Ectodermal cell (in vitro differentiated cells): ENCODE measurements around the gene SGIP1.

ENCODE experiments used
- H3K27ac ChIP-seq: 2 replicates; pipeline ENCODE4 v1.7.0; 2013; ENCODE audit warnings: mild to moderate bottlenecking, low read depth, low read length; ENCODE audit not compliant: insufficient read depth, poor library complexity, severe bottlenecking
- H3K27me3 ChIP-seq: 2 replicates; pipeline ENCODE4 v1.7.0; 2013; ENCODE audit warnings: mild to moderate bottlenecking, low read length; ENCODE audit not compliant: insufficient read depth, control insufficient read depth, poor library complexity, severe bottlenecking
- H3K36me3 ChIP-seq: one replicate; pipeline ENCODE4 v1.7.0; 2013; ENCODE audit warnings: low read length; ENCODE audit not compliant: control insufficient read depth, insufficient read depth
- H3K4me1 ChIP-seq: one replicate; pipeline ENCODE4 v1.7.0; 2013; ENCODE audit warnings: low read length; ENCODE audit not compliant: control insufficient read depth, insufficient read depth
- H3K4me3 ChIP-seq: 2 replicates; pipeline ENCODE4 v1.7.0; 2013; ENCODE audit warnings: low read depth, low read length, control low read depth; ENCODE audit not compliant: insufficient read depth
- H3K9me3 ChIP-seq: 2 replicates; pipeline ENCODE4 v1.7.0; 2013; ENCODE audit warnings: mild to moderate bottlenecking, low read length, moderate library complexity; ENCODE audit not compliant: control insufficient read depth
- WGBS, 2 experiments: methylation state at CpG; one replicate each; pipeline ENCODE4 v1.1.7; 2013; ENCODE audit warnings: missing lambda C conversion rate in 2 of 2; 5-methylcytosine and 5-hydroxymethylcytosine counted together

SGIP1 gene

GRCh38 chr1:66644331-66644730 lies 110.4 kb downstream of the SGIP1 start:
- H3K4me3 ChIP-seq = no peak overlapping the region
- no peaks in the 10 kb centered on the region for H3K27me3 ChIP-seq
- WGBS, 2 experiments = 94 to 97% methylated on average over 2 to 3 of the region's 3 CpGs

GRCh38 chr1:66648901-66649595 lies 115.1 kb downstream of the SGIP1 start:
- no peaks in the 10 kb centered on the region for H3K9me3 ChIP-seq
- H3K27ac ChIP-seq = no peak overlapping the region
- no peaks in the 10 kb centered on the region for H3K27me3 ChIP-seq
- 93 to 100% methylated on average over 1 to 2 of the region's 2 CpGs for WGBS, 2 experiments
- H3K36me3 ChIP-seq = no peaks in the 10 kb centered on the region
- no peak overlapping the region for H3K4me3 ChIP-seq
- no peaks in the 10 kb centered on the region for H3K4me1 ChIP-seq

More at GRCh38 chr1:66644331-66644730, 110.4 kb downstream of the SGIP1 start:
- Histone ChIP-seq H3K36me3 (no peaks in the 10 kb centered on the region), H3K4me1 (peaks cover 5% of the 10 kb centered on the region), H3K9me3 (no peaks in the 10 kb centered on the region), H3K27ac (no peak overlapping the region)

DNA sequence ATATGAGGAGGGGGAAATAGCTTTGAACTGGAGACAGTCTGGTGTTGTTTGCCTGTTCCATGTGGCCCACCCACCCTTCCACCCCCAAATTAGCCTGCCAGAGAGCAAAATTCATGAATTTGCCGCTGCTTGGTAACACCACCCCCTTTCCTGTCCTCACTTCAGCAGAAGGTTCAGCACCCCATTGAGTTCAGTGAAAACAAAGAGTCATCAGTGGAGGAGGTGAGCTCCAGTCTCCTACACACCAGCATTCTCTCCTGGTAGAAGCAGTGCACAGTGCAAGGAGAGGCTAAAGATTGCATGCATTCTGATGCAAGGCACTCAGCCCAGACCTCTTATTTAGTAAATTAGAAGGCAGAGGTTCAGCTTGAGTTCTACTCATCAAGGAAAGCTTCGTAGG lies 118.6 kb downstream of the SGIP1 start:
- Histone ChIP-seq H3K4me1 (no peaks in the 10 kb centered on the region), H3K36me3 (no peaks in the 10 kb centered on the region), H3K4me3 (no peak overlapping the region), H3K9me3 (no peaks in the 10 kb centered on the region), H3K27me3 (no peaks in the 10 kb centered on the region), H3K27ac (no peak overlapping the region)
- WGBS, 2 experiments = 68 to 75% methylated on average over 2 of the region's 2 CpGs

- no peaks in the 10 kb centered on the region for H3K9me3 ChIP-seq
- no peaks in the 10 kb centered on the region for H3K27me3 ChIP-seq
- H3K27ac ChIP-seq = no peak overlapping the region
- no peaks in the 10 kb centered on the region for H3K4me1 ChIP-seq
- H3K4me3 ChIP-seq = no peak overlapping the region
- no peaks in the 10 kb centered on the region for H3K36me3 ChIP-seq
Measured at GRCh38 chr1:66654643-66655042, 120.7 kb downstream of the SGIP1 start.

DNA sequence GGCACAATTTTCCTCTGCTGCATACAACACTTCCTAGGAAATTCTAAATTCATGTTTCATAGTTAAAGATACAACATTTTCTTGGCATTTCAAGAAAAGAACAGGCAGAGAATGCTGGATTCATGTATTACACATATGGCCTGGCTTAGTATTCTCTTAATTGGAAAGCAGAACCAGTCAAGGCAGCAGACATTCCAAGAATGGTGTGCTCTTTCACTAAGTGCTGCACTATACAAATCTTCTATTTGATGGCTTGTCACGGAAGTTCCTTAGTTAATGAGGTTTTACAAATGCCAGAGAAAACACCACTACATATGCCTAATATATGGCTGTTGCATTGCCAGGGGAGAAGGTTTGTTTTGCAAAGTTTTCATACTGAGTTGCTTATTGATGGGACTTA lies 137.5 kb downstream of the SGIP1 start:
- no peak overlapping the region for H3K4me3 ChIP-seq
- 70% methylated on average over 1 of the region's 1 CpG; no CpG with 5 or more reads in 1 of the 2 experiments for WGBS, 2 experiments
- H3K4me1 ChIP-seq = no peaks in the 10 kb centered on the region
- no peaks in the 10 kb centered on the region for H3K36me3 ChIP-seq
- H3K9me3 ChIP-seq = no peaks in the 10 kb centered on the region
- H3K27ac ChIP-seq = no peak overlapping the region
- no peaks in the 10 kb centered on the region for H3K27me3 ChIP-seq

DNA sequence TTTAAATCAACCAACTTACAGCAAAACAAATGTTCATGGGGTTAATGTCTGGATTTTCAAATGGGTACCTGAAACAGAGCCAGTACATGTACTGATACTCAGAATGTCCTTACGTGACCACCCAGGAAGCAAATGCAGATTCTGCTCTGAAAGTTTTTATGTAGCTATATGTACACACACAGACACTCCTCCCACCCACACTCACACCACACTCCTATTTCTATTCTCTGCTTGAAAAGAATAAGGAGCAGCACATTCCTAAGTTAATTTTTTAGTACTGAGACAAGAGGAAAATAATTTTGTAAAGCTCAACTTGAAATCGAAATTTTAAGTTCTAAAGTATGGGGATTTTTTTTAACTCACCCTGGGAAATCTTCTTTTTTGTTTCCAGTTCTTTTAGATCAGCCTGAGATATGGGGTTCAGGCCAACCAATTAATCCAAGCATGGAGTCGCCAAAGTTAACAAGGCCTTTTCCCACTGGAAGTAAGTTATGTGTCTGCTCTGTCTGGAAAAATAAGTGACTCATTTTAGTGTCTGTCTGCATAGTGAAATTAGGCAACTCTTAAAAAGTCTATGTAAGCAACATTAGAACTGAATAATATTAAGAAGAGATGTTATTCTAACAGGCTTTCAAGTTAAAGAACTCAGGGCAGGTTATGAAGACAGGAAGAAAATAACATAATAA lies 142.8 kb downstream of the SGIP1 start:
- H3K27ac ChIP-seq = no peak overlapping the region

DNA sequence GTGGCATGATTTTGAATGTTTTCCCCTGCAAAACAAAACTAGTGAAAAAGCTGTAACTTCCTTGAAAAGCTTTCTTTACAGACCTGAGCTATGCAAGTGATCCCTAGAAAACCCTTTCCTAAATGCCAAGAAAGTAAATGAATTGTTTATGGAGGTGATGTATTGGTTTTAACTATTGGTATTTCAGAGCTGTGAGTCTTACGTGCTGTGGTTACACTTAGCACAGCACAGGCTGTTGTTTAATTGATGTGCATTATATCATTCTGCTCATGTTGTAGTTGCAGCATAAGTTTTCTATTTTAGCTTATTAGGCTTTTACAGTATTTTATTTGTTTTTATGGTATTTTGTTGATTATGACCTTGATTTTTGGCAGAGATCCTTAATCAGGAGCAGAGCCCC lies 144.2 kb downstream of the SGIP1 start:
- no peak overlapping the region for H3K27ac ChIP-seq
- no peak overlapping the region for H3K4me3 ChIP-seq
- no peaks in the 10 kb centered on the region for H3K36me3 ChIP-seq
- H3K4me1 ChIP-seq = no peaks in the 10 kb centered on the region
- H3K27me3 ChIP-seq = no peaks in the 10 kb centered on the region
- no peaks in the 10 kb centered on the region for H3K9me3 ChIP-seq
- 82 to 98% methylated on average over 1 of the region's 1 CpG for WGBS, 2 experiments

More for the DNA sequence above, 142.8 kb downstream of the SGIP1 start:
- H3K27me3 ChIP-seq = no peaks in the 10 kb centered on the region
- no peak overlapping the region for H3K4me3 ChIP-seq
- 91 to 92% methylated on average over 3 of the region's 3 CpGs for WGBS, 2 experiments
- no peaks in the 10 kb centered on the region for H3K9me3 ChIP-seq
- H3K4me1 ChIP-seq = no peaks in the 10 kb centered on the region
- no peaks in the 10 kb centered on the region for H3K36me3 ChIP-seq

DNA sequence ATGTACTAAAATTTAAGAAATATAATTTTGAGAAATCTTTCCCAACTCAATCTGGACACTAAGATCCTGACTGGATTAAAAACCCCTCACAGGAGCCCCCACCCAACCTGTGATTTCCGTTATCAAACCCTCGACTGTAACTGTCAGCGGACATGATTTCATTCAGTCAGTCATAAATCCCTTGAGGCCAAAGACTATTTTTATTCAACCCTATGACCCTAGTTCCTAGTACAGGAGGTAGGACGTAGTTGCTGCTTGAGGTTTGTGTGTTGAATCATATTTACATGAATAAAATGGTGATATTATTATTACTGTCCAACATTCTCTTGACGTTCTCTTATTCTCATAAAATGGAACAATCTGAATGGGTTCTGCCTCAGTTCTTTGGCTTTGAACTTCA lies 145.2 kb downstream of the SGIP1 start:
- WGBS, 2 experiments = 80 to 92% methylated on average over 4 to 5 of the region's 5 CpGs
- no peaks in the 10 kb centered on the region for H3K4me1 ChIP-seq
- H3K27ac ChIP-seq = no peak overlapping the region

DNA sequence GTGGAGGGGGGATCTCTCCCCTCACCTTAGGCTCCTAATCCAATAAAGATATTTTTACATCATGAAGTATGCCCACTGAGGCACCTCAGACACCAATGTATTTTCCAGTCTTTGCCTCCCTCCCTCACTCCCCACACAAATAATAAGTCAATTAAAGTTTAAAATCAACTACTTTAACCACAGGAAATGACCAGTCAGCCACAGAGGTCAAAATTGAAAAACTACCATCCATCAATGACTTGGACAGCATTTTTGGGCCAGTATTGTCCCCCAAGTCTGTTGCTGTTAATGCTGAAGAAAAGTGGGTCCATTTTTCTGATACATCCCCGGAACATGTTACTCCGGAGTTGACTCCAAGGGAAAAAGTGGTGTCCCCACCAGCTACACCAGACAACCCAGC lies 147.7 kb downstream of the SGIP1 start:
- WGBS, 2 experiments = 93 to 95% methylated on average over 2 of the region's 2 CpGs
- H3K4me1 ChIP-seq = no peaks in the 10 kb centered on the region
- H3K27ac ChIP-seq = no peak overlapping the region
- H3K36me3 ChIP-seq = no peaks in the 10 kb centered on the region
- no peaks in the 10 kb centered on the region for H3K27me3 ChIP-seq
- H3K4me3 ChIP-seq = no peak overlapping the region
- H3K9me3 ChIP-seq = no peaks in the 10 kb centered on the region

More for the DNA sequence above, 145.2 kb downstream of the SGIP1 start:
- no peaks in the 10 kb centered on the region for H3K9me3 ChIP-seq
- H3K36me3 ChIP-seq = no peaks in the 10 kb centered on the region
- no peaks in the 10 kb centered on the region for H3K27me3 ChIP-seq
- no peak overlapping the region for H3K4me3 ChIP-seq

DNA sequence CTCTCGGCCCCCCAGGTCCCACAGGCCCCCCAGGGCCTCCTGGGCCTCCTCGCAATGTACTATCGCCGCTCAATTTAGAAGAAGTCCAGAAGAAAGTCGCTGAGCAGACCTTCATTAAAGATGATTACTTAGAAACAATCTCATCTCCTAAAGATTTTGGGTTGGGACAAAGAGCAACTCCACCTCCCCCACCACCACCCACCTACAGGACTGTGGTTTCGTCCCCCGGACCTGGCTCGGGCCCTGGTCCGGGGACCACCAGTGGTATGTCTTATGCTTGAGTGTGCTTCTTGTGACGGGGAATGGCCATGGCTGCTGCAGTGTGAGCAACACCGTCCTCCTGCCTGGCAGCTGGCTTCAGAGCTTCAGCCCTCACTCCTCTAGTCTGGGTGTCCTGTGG lies 148.2 kb downstream of the SGIP1 start:
- H3K9me3 ChIP-seq = no peaks in the 10 kb centered on the region
- H3K27me3 ChIP-seq = no peaks in the 10 kb centered on the region
- WGBS, 2 experiments = 92 to 95% methylated on average over 11 of the region's 11 CpGs
- H3K36me3 ChIP-seq = no peaks in the 10 kb centered on the region
- H3K27ac ChIP-seq = no peak overlapping the region
- H3K4me1 ChIP-seq = no peaks in the 10 kb centered on the region
- H3K4me3 ChIP-seq = no peak overlapping the region
